ENCODE data around the gene TAS2R46. TPM values are rescaled to one million over a fixed set of nuclear protein-coding genes. Genes with fewer than 3 reads are reported as not detected.
"Not testable (repeated sequence)": the region's sequence is repeated elsewhere in the genome, so short reads cannot be mapped to it uniquely, and the experiment has no call there.

Gene TAS2R46
- total and polyA plus RNA-seq, 2 of the 13 experiments (the other 11 are each of a cell fraction or from before 2014, with no cell fraction given), result 0.16 to 3.5 TPM

- H3K9me3 ChIP-seq (ENCODE audit: low read length), result no peaks in the 10 kb centered on the region
- H3K27ac ChIP-seq (ENCODE audit: extremely low read length, insufficient read depth, low read length), result no peak overlapping the region
- H3K27me3 ChIP-seq (ENCODE audit: control insufficient read depth in 1 of 2, insufficient read depth in 2 of 2, low read length in 2 of 2), result no peaks in the 10 kb centered on the region
- FAIRE-seq (no peak), DNase-seq (ENCODE audit: low spot score) (no peak), ATAC-seq (no peak)
- no peak overlapping the region for H3K9ac ChIP-seq (ENCODE audit: insufficient read depth, low read depth, low read length)
- BruUV-seq (replicated peaks), result no TSS peak
- in situ Hi-C loops (cut with HindIII; ENCODE audit: extremely low pct_ligation_motif_present, low pct_unique_long_range_greater_than_20kb), result no loop called here
- WGBS (ENCODE audit: low lambda C conversion rate), result 50% methylated on average over 2 of the region's 2 CpGs
- TF ChIP-seq MED8 (CRISPR knock-in tag; IDR thresholded peaks at IDR 0.05; ENCODE audit: insufficient replicate concordance), result no peak
- TF ChIP-seq, protein P1, sequence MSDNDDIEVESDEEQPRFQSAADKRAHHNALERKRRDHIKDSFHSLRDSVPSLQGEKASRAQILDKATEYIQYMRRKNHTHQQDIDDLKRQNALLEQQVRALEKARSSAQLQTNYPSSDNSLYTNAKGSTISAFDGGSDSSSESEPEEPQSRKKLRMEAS (IDR thresholded peaks at IDR 0.05), result no peak
- no peak for TF ChIP-seq ISL2 (CRISPR knock-in tag; IDR thresholded peaks at IDR 0.05)
- TF ChIP-seq ZNF577 (CRISPR knock-in tag; IDR thresholded peaks at IDR 0.05; ENCODE audit: borderline replicate concordance, low read depth), result no peak
- TF ChIP-seq ZSCAN20 (CRISPR knock-in tag; IDR thresholded peaks at IDR 0.05; ENCODE audit: borderline replicate concordance), result no peak
- no peak for TF ChIP-seq ATF7 (IDR thresholded peaks at IDR 0.05)
- TF ChIP-seq ATF7 (CRISPR knock-in tag; IDR thresholded peaks at IDR 0.05), result no peak
- TF ChIP-seq THYN1 (CRISPR knock-in tag; IDR thresholded peaks at IDR 0.05; ENCODE audit: borderline replicate concordance, low read depth), result no peak
- TF ChIP-seq ZNF572 (CRISPR knock-in tag; IDR thresholded peaks at IDR 0.05), result no peak
- POLR2A ChIA-PET, result no interaction called here
- H3K36me3 ChIP-seq (replicated peaks in 1 of 2; ENCODE audit: control insufficient read depth in 1 of 2, insufficient read depth in 2 of 2, low read length in 2 of 2), result no peaks in the 10 kb centered on the region
- H3K4me2 ChIP-seq (ENCODE audit: low read depth, low read length), result no peak overlapping the region
- CTCF ChIA-PET (ENCODE audit: low intra/inter-chr PET ratio, low total read pairs), result no interaction called here
- no peak overlapping the region for H3K4me3 ChIP-seq (replicated peaks in 1 of 3; ENCODE audit: insufficient read depth in 1 of 3, low read depth in 2 of 3, low read length in 3 of 3)
- no peaks in the 10 kb centered on the region for H4K20me1 ChIP-seq (ENCODE audit: insufficient read depth, low read length)
- intact Hi-C loops (cut with micrococcal nuclease; ENCODE audit: unreplicated experiment), result no loop called here
- H3K4me1 ChIP-seq (ENCODE audit: insufficient read depth, low read length), result peaks cover 8% of the 10 kb centered on the region
- no peak overlapping the region for H2AFZ ChIP-seq (ENCODE audit: low read length)
- H3K79me2 ChIP-seq (ENCODE audit: insufficient read depth, low read length), result peaks cover 35% of the 10 kb centered on the region
Measured at GRCh38 chr12:11105546-11105945, 43.5 kb upstream of the TAS2R46 start.

- H3K9ac ChIP-seq (ENCODE audit: insufficient read depth, low read depth, low read length); H3K79me2 ChIP-seq (ENCODE audit: insufficient read depth, low read length); H4K20me1 ChIP-seq (ENCODE audit: insufficient read depth, low read length); H3K27ac ChIP-seq (ENCODE audit: extremely low read length, insufficient read depth, low read length); H3K4me1 ChIP-seq (ENCODE audit: insufficient read depth, low read length); BruUV-seq (replicated peaks); CTCF ChIA-PET (ENCODE audit: low intra/inter-chr PET ratio, low total read pairs); H3K9me3 ChIP-seq (ENCODE audit: low read length); H2AFZ ChIP-seq (ENCODE audit: low read length); POLR2A ChIA-PET; H3K4me2 ChIP-seq (ENCODE audit: low read depth, low read length); intact Hi-C loops (cut with micrococcal nuclease; ENCODE audit: unreplicated experiment); FAIRE-seq; ATAC-seq; H3K27me3 ChIP-seq (ENCODE audit: control insufficient read depth in 1 of 2, insufficient read depth in 2 of 2, low read length in 2 of 2); H3K36me3 ChIP-seq (replicated peaks in 1 of 2; ENCODE audit: control insufficient read depth in 1 of 2, insufficient read depth in 2 of 2, low read length in 2 of 2); H3K4me3 ChIP-seq (replicated peaks in 1 of 3; ENCODE audit: insufficient read depth in 1 of 3, low read depth in 2 of 3, low read length in 3 of 3); DNase-seq (ENCODE audit: low spot score): not testable (repeated sequence)
- no CpG with 5 or more reads among the region's 2 CpGs for WGBS (ENCODE audit: low lambda C conversion rate)
- in situ Hi-C loops (cut with HindIII; ENCODE audit: extremely low pct_ligation_motif_present, low pct_unique_long_range_greater_than_20kb), result loop anchor here (10.0 kb wide), 1 partner anchor 60 kb away; the partner anchor contains the start of gene TAS2R31
Measured at GRCh38 chr12:11094910-11095309, 32.8 kb upstream of the TAS2R46 start.

Data from HepG2 (cell line).